Fibroblast of the aortic adventitia (primary cell): ENCODE measurements around the gene ZNF420. TPM values are rescaled to one million over a fixed set of nuclear protein-coding genes. Genes with fewer than 3 reads are reported as not detected.
"Not testable (repeated sequence)": the region's sequence is repeated elsewhere in the genome, so short reads cannot be mapped to it uniquely, and the experiment has no call there.

Experiments
- DNase-seq: peaks from one replicate; pipeline ENCODE4 v3.0.0-alpha.2; 2010; ENCODE audit warnings: low read depth
- H3K4me3 ChIP-seq: 2 replicates; pipeline ENCODE4 v1.5.1; 2011; ENCODE audit warnings: low read depth, mild to moderate bottlenecking, control low read depth, low read length, moderate library complexity
- total RNA-seq: library from RNA; depleted of rRNA; stranded (reverse); fragments of >200 nt; gene quantifications from 2 replicates; pipeline ENCODE4 v1.2.3, GENCODE V29; 2012; ENCODE audit warnings: low replicate concordance
- TF ChIP-seq, protein P1 (sequence below): IDR thresholded peaks from 2 replicates; pipeline ENCODE4 v1.5.1; 2011; ENCODE audit warnings: mild to moderate bottlenecking, low read length, control low read depth, inconsistent platforms; ENCODE audit not compliant: insufficient read depth

Gene ZNF420
- total RNA-seq = 2.9 and 8.9 TPM in 2 replicates

- TF ChIP-seq, protein P1, sequence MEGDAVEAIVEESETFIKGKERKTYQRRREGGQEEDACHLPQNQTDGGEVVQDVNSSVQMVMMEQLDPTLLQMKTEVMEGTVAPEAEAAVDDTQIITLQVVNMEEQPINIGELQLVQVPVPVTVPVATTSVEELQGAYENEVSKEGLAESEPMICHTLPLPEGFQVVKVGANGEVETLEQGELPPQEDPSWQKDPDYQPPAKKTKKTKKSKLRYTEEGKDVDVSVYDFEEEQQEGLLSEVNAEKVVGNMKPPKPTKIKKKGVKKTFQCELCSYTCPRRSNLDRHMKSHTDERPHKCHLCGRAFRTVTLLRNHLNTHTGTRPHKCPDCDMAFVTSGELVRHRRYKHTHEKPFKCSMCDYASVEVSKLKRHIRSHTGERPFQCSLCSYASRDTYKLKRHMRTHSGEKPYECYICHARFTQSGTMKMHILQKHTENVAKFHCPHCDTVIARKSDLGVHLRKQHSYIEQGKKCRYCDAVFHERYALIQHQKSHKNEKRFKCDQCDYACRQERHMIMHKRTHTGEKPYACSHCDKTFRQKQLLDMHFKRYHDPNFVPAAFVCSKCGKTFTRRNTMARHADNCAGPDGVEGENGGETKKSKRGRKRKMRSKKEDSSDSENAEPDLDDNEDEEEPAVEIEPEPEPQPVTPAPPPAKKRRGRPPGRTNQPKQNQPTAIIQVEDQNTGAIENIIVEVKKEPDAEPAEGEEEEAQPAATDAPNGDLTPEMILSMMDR = no peak
- peak within 1 kb of the TSS; percentile 100 for H3K4me3 ChIP-seq
Observed at GRCh38 chr19:37077934-37078716, at the start of gene ZNF420. ZNF420 (plus strand) TSS chr19:37078433; CDS start chr19:37089119, 10,686 bp downstream.

GRCh38 chr19:37045140-37045539, 33.1 kb upstream of the ZNF420 start:
- DNase-seq = no peak
- H3K4me3 ChIP-seq = no peak overlapping the region
- TF ChIP-seq, protein P1 = no peak

More at GRCh38 chr19:37077934-37078716, at the start of gene ZNF420:
- DNase-seq = peak; percentile 95

DNA sequence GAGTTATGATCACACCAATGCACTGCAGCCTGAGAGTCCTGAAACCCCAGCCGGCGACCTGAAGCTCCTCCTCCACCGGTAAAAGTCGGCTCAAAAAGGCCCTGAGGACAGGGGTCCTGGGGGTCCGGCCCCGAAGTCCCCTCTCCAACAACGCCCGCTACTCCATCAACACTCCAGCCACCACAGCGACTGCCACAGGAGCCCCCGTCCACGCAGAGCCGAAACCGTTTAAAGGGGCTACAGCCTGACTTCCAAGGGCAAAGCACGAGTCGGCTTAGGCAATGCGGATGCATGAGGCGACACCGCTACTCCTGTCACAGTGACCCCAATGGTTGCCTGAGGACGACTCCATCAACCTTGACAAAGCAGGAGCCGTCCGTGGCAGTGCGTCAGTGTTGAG, 22.9 kb upstream of the ZNF420 start:
- H3K4me3 ChIP-seq = no peak overlapping the region
- TF ChIP-seq, protein P1 = no peak
- no peak for DNase-seq

DNA sequence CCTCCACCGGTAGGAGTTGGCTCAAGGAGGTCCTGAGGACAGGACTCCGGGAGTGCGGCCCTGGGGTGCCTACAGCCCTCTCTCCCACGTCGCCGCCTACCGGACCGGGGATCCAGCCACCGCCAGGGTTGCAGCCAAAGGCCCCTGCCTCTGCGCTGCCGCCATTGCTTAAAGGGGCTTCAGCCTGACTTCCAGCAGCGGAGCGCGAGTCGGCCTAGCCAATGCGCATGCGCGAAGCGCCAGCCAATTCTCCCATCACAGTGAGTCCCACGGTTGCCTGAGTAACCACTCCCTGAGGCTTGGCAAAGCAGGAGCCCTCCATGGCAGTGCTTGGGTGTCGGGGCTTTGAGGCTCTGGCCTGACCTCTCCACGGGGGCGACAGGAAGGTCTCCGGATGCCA, 21.5 kb upstream of the ZNF420 start:
- no peak for DNase-seq
- TF ChIP-seq, protein P1 = no peak
- no peak overlapping the region for H3K4me3 ChIP-seq

DNA sequence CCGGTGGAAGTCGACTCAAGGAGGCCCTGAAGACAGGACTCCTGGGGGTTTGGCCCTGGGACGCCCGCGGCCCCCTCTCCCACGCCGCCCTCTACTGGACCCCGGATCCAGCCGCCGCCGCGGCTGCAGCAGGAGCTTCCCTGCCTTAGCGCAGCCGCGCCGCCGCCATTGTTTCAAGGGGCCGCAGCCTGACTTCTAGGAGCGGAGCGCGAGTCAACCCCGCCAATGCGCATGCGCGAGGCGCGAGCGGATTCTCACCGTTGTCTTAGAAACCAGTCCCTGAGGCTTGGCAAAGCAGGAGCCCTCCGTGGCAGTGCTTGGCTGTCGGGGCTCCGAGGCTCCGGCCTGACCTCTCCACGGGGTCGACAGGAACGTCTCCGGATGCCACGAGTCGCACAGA, 19.1 kb upstream of the ZNF420 start:
- H3K4me3 ChIP-seq = no peak overlapping the region
- DNase-seq = no peak
- TF ChIP-seq, protein P1 = no peak

- not testable (repeated sequence) for H3K4me3 ChIP-seq, DNase-seq
Observed at GRCh38 chr19:37064886-37065285, 13.3 kb upstream of the ZNF420 start.

GRCh38 chr19:37074111-37074510, 4.1 kb upstream of the ZNF420 start:
- no peak for DNase-seq
- H3K4me3 ChIP-seq = no peak overlapping the region
- TF ChIP-seq, protein P1 = no peak
